ENCODE results near the gene GTPBP10.

GRCh38 chr7:90407484-90407821 lies 60.9 kb downstream of the GTPBP10 start:
- no peak for TF ChIP-seq POLR2AphosphoS5 (IDR thresholded peaks at IDR 0.05; ENCODE audit: insufficient read depth in 1 of 2, low read depth in 1 of 2)
- TF ChIP-seq, protein P1, sequence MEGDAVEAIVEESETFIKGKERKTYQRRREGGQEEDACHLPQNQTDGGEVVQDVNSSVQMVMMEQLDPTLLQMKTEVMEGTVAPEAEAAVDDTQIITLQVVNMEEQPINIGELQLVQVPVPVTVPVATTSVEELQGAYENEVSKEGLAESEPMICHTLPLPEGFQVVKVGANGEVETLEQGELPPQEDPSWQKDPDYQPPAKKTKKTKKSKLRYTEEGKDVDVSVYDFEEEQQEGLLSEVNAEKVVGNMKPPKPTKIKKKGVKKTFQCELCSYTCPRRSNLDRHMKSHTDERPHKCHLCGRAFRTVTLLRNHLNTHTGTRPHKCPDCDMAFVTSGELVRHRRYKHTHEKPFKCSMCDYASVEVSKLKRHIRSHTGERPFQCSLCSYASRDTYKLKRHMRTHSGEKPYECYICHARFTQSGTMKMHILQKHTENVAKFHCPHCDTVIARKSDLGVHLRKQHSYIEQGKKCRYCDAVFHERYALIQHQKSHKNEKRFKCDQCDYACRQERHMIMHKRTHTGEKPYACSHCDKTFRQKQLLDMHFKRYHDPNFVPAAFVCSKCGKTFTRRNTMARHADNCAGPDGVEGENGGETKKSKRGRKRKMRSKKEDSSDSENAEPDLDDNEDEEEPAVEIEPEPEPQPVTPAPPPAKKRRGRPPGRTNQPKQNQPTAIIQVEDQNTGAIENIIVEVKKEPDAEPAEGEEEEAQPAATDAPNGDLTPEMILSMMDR (IDR thresholded peaks at IDR 0.05): no peak

Data from vagina (tissue), 2 donors.